ENCODE results near the gene AUTS2.

AUTS2 gene

GRCh38 chr7:70655694-70656093, 1057.4 kb downstream of the AUTS2 start:
- H2AFZ ChIP-seq (ENCODE audit: low read length): no peak overlapping the region
- no peak overlapping the region for H3K9ac ChIP-seq (ENCODE audit: low read depth, low read length, poor library complexity, severe bottlenecking)
- H3K4me2 ChIP-seq (ENCODE audit: low read depth, low read length, poor library complexity, severe bottlenecking): no peak overlapping the region
- no peaks in the 10 kb centered on the region for H3K9me2 ChIP-seq (replicated peaks; ENCODE audit: low read depth, low read length)
- no peaks in the 10 kb centered on the region for H3K27me3 ChIP-seq (ENCODE audit: insufficient read depth, low read length, poor library complexity, severe bottlenecking)
- TF ChIP-seq CTCF (conservative IDR thresholded peaks at IDR 0.05; ENCODE audit: low read length) (no peak), EZH2phosphoT487 (IDR thresholded peaks at IDR 0.05; ENCODE audit: borderline replicate concordance) (no peak)
- H3K4me1 ChIP-seq (ENCODE audit: insufficient read depth, low read length, poor library complexity, severe bottlenecking): peaks cover 8% of the 10 kb centered on the region
- H3K36me3 ChIP-seq (ENCODE audit: insufficient read depth, low read length): no peaks in the 10 kb centered on the region
- H3F3A ChIP-seq (ENCODE audit: low read depth): no peaks in the 10 kb centered on the region
- H3K9me3 ChIP-seq (ENCODE audit: insufficient read depth, low read depth, low read length): no peaks in the 10 kb centered on the region
- no peaks in the 10 kb centered on the region for H4K20me1 ChIP-seq (ENCODE audit: insufficient read depth, low read length, poor library complexity, severe bottlenecking)
- H3K4me3 ChIP-seq (ENCODE audit: low read length, poor library complexity, severe bottlenecking): no peak overlapping the region
- H3K79me2 ChIP-seq (ENCODE audit: insufficient read depth, low read length): no peaks in the 10 kb centered on the region

- H3K27me3 ChIP-seq (ENCODE audit: insufficient read depth, low read length, poor library complexity, severe bottlenecking): no peaks in the 10 kb centered on the region
- H3K9me3 ChIP-seq (ENCODE audit: insufficient read depth, low read depth, low read length): no peaks in the 10 kb centered on the region
- H3K9ac ChIP-seq (ENCODE audit: low read depth, low read length, poor library complexity, severe bottlenecking): no peak overlapping the region
- no peak overlapping the region for H3K4me3 ChIP-seq (ENCODE audit: low read length, poor library complexity, severe bottlenecking)
- no peaks in the 10 kb centered on the region for H3K79me2 ChIP-seq (ENCODE audit: insufficient read depth, low read length)
- H3K9me2 ChIP-seq (replicated peaks; ENCODE audit: low read depth, low read length): no peaks in the 10 kb centered on the region
- no peaks in the 10 kb centered on the region for H3K36me3 ChIP-seq (ENCODE audit: insufficient read depth, low read length)
- H2AFZ ChIP-seq (ENCODE audit: low read length): no peak overlapping the region
- H3K4me2 ChIP-seq (ENCODE audit: low read depth, low read length, poor library complexity, severe bottlenecking): no peak overlapping the region
- TF ChIP-seq EZH2phosphoT487 (IDR thresholded peaks at IDR 0.05; ENCODE audit: borderline replicate concordance) (no peak), CTCF (conservative IDR thresholded peaks at IDR 0.05; ENCODE audit: low read length) (no peak)
- peaks cover 10% of the 10 kb centered on the region for H3K4me1 ChIP-seq (ENCODE audit: insufficient read depth, low read length, poor library complexity, severe bottlenecking)
- no peaks in the 10 kb centered on the region for H3F3A ChIP-seq (ENCODE audit: low read depth)
- no peaks in the 10 kb centered on the region for H4K20me1 ChIP-seq (ENCODE audit: insufficient read depth, low read length, poor library complexity, severe bottlenecking)
Observed at GRCh38 chr7:70657571-70657970, 1059.3 kb downstream of the AUTS2 start.

- H3K4me2 ChIP-seq (ENCODE audit: low read depth, low read length, poor library complexity, severe bottlenecking): no peak overlapping the region
- H3F3A ChIP-seq (ENCODE audit: low read depth): no peaks in the 10 kb centered on the region
- no peak overlapping the region for H2AFZ ChIP-seq (ENCODE audit: low read length)
- H3K79me2 ChIP-seq (ENCODE audit: insufficient read depth, low read length): no peaks in the 10 kb centered on the region
- no peaks in the 10 kb centered on the region for H3K9me3 ChIP-seq (ENCODE audit: insufficient read depth, low read depth, low read length)
- no peak overlapping the region for H3K4me3 ChIP-seq (ENCODE audit: low read length, poor library complexity, severe bottlenecking)
- TF ChIP-seq CTCF (conservative IDR thresholded peaks at IDR 0.05; ENCODE audit: low read length): no peak
- TF ChIP-seq EZH2phosphoT487 (IDR thresholded peaks at IDR 0.05; ENCODE audit: borderline replicate concordance): no peak
- no peak overlapping the region for H3K9ac ChIP-seq (ENCODE audit: low read depth, low read length, poor library complexity, severe bottlenecking)
- no peaks in the 10 kb centered on the region for H3K36me3 ChIP-seq (ENCODE audit: insufficient read depth, low read length)
- peaks cover 10% of the 10 kb centered on the region for H3K4me1 ChIP-seq (ENCODE audit: insufficient read depth, low read length, poor library complexity, severe bottlenecking)
- H3K9me2 ChIP-seq (replicated peaks; ENCODE audit: low read depth, low read length): no peaks in the 10 kb centered on the region
- H3K27me3 ChIP-seq (ENCODE audit: insufficient read depth, low read length, poor library complexity, severe bottlenecking): no peaks in the 10 kb centered on the region
- no peaks in the 10 kb centered on the region for H4K20me1 ChIP-seq (ENCODE audit: insufficient read depth, low read length, poor library complexity, severe bottlenecking)
Observed at GRCh38 chr7:70657989-70658632, 1059.8 kb downstream of the AUTS2 start.
